Suprapubic skin (tissue), 3 donors: Measurements from ENCODE around the gene CCDC159.
"Not testable (repeated sequence)": the region's sequence is repeated elsewhere in the genome, so short reads cannot be mapped to it uniquely, and the experiment has no call there.

ENCODE experiments used
- CTCF ChIP-seq, 2 donors: fragments of 200-600 bp in 1 of 2; fragments of 450-650 bp in 1 of 2; sonication (generic) in 1 of 2; IDR thresholded peaks; one replicate each; pipeline ENCODE4 v1.5.1; 2016 to 2019; ENCODE audit warnings: antibody characterized with exemption in 2 of 2, mild to moderate bottlenecking in 1 of 2, moderate library complexity in 1 of 2
- POLR2A ChIP-seq, 2 donors: fragments of 450-650 bp; IDR thresholded peaks; one replicate each; pipeline ENCODE4 v1.6.1; 2017; ENCODE audit warnings: antibody characterized with exemption in 2 of 2, mild to moderate bottlenecking in 2 of 2, moderate library complexity in 2 of 2

GRCh38 chr19:11333838-11334237, 12.5 kb upstream of the CCDC159 start:
- TF ChIP-seq CTCF, POLR2A (IDR thresholded peaks at IDR 0.05): not testable (repeated sequence)
